DND-41 (cell line): Measurements from ENCODE around the gene CTTN.

Source experiments
- ATAC-seq: fragments of 200-7000 bp; cut with Tn5 transposase; 3 replicates; pipeline ENCODE4 v1.9.1; 2021; ENCODE audit warnings: low read depth; ENCODE audit not compliant: insufficient read depth
- DNase-seq: peaks from one replicate; pipeline ENCODE4 v3.0.0-alpha.2; 2020
- H2AFZ ChIP-seq: 2 replicates; pipeline ENCODE4 v1.6.0; 2012; ENCODE audit warnings: low read depth, low read length
- H3K27ac ChIP-seq: 2 replicates; pipeline ENCODE4 v1.5.1; 2012; ENCODE audit warnings: low read length, inconsistent platforms
- H3K27me3 ChIP-seq: fragments of 200-600 bp; sonication (generic); 2 replicates; pipeline ENCODE4 v1.6.0; 2012; ENCODE audit warnings: low read length, mild to moderate bottlenecking, inconsistent platforms; ENCODE audit not compliant: insufficient read depth, poor library complexity
- H3K36me3 ChIP-seq: 2 replicates; pipeline ENCODE4 v1.5.1; 2012; ENCODE audit warnings: low read length, inconsistent platforms; ENCODE audit not compliant: insufficient read depth
- H3K4me1 ChIP-seq: 2 replicates; pipeline ENCODE4 v1.5.1; 2012; ENCODE audit warnings: mild to moderate bottlenecking, low read length; ENCODE audit not compliant: insufficient read depth
- H3K4me2 ChIP-seq: 2 replicates; pipeline ENCODE4 v1.6.0; 2012; ENCODE audit warnings: mild to moderate bottlenecking, moderate library complexity, low read length, inconsistent platforms; ENCODE audit not compliant: insufficient read depth
- H3K4me3 ChIP-seq, 2 experiments: fragments of 200-600 bp in 1 of 2; shearing (Covaris generic) in 1 of 2; 2 replicates each; pipeline ENCODE4 v1.5.1; 2012 to 2016; ENCODE audit warnings: inconsistent platforms in 2 of 2, low read length in 2 of 2, mild to moderate bottlenecking in 2 of 2, low read depth in 1 of 2, moderate library complexity in 1 of 2
- H3K79me2 ChIP-seq: 2 replicates; pipeline ENCODE4 v1.6.0; 2012; ENCODE audit warnings: low read length, inconsistent platforms; ENCODE audit not compliant: insufficient read depth
- H3K9ac ChIP-seq: 2 replicates; pipeline ENCODE4 v1.6.0; 2012; ENCODE audit warnings: low read depth, mild to moderate bottlenecking, inconsistent platforms, low read length, moderate library complexity
- H3K9me3 ChIP-seq: 2 replicates; pipeline ENCODE4 v1.5.1; 2012; ENCODE audit warnings: low read length, moderate library complexity, mild to moderate bottlenecking, inconsistent platforms; ENCODE audit not compliant: insufficient read depth, severe bottlenecking
- H4K20me1 ChIP-seq: 2 replicates; pipeline ENCODE4 v1.6.0; 2012; ENCODE audit warnings: low read length; ENCODE audit not compliant: insufficient read depth
- EZH2 ChIP-seq: IDR thresholded peaks from 3 replicates; pipeline ENCODE4 v1.6.1; 2012; ENCODE audit warnings: borderline replicate concordance, low read depth, mild to moderate bottlenecking, moderate library complexity, low read length, inconsistent platforms; ENCODE audit not compliant: severe bottlenecking
- TF ChIP-seq, protein P1 (sequence below): IDR thresholded peaks from 2 replicates; pipeline ENCODE4 v1.5.1; 2012; ENCODE audit warnings: borderline replicate concordance, low read length, moderate library complexity, mild to moderate bottlenecking; ENCODE audit not compliant: poor library complexity, severe bottlenecking; ENCODE audit errors: extremely low read depth

Gene CTTN

DNA sequence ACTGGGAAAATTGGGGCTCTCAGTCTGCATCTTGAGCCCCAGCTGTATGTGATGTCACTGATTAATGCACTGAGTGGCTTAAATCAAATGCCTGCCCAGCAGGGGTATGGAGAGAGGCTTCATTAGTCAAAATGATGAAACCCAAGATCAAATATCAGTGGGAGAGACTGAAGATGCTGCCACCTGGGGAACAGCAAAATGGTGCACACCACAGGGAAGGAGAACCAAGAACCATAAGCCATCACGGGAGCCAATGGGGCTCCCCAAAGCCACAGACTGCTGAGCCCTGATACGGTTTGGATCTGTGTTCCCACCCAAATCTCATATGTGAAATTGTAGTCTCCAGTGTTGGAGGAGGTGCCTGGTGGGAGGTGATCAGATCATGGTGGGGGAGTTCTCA is 85.6 kb downstream of the CTTN start:
- Histone ChIP-seq H3K27ac (no peak overlapping the region), H3K9me3 (no peaks in the 10 kb centered on the region), H3K4me3 (no peak overlapping the region), H3K4me1 (no peaks in the 10 kb centered on the region), H3K4me2 (no peak overlapping the region), H3K27me3 (peaks cover 6% of the 10 kb centered on the region), H3K79me2 (no peaks in the 10 kb centered on the region), H2AFZ (no peak overlapping the region), H4K20me1 (peaks cover 4% of the 10 kb centered on the region; the same call in 1 of the 2 replicates), H3K36me3 (no peaks in the 10 kb centered on the region), H3K9ac (no peak overlapping the region)
- DNase-seq (no peak), ATAC-seq (no peak)
- TF ChIP-seq, protein P1, sequence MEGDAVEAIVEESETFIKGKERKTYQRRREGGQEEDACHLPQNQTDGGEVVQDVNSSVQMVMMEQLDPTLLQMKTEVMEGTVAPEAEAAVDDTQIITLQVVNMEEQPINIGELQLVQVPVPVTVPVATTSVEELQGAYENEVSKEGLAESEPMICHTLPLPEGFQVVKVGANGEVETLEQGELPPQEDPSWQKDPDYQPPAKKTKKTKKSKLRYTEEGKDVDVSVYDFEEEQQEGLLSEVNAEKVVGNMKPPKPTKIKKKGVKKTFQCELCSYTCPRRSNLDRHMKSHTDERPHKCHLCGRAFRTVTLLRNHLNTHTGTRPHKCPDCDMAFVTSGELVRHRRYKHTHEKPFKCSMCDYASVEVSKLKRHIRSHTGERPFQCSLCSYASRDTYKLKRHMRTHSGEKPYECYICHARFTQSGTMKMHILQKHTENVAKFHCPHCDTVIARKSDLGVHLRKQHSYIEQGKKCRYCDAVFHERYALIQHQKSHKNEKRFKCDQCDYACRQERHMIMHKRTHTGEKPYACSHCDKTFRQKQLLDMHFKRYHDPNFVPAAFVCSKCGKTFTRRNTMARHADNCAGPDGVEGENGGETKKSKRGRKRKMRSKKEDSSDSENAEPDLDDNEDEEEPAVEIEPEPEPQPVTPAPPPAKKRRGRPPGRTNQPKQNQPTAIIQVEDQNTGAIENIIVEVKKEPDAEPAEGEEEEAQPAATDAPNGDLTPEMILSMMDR = no peak

DNA sequence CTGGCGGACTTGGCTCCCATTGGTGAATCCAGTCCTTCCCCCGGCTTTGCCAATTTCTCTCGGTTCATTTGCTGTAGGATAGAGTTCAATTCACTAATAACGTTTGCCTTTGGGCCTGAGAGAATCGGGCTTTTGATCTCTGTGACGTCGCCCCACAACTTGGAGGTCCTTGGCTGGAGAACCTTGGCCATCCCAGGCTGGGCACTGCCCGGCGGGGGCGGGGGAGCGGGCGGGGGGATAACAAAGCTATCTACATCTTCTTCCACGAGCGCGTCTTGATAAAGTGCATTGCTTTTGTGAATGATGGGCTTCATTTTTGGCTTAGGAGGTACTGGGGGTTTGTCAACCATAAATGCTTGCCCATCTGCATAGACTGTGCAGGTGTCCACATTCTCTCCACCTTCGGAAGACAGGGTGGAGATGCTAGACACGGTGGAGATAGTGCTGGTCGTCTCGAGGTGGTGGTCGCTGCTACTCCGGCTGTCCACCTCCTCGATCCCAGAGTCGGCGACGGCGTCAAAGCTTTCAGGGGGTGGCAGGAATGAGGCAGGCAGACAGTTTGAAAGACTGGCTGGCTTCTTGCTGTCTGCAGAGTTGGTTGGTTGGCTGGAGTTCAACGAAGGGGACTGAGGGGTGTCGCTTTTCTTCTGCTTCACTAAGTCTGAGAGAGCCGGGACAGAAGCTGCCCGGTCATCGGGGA is 87.1 kb downstream of the CTTN start:
- Histone ChIP-seq H4K20me1 (peaks cover 3% of the 10 kb centered on the region; the same call in 1 of the 2 replicates), H3K4me2 (no peak overlapping the region), H3K27ac (no peak overlapping the region), H3K27me3 (no peaks in the 10 kb centered on the region), H3K79me2 (no peaks in the 10 kb centered on the region), H3K9ac (no peak overlapping the region), H2AFZ (no peak overlapping the region), H3K4me1 (no peaks in the 10 kb centered on the region), H3K36me3 (no peaks in the 10 kb centered on the region), H3K4me3 (no peak overlapping the region), H3K9me3 (peaks cover 4% of the 10 kb centered on the region)
- ATAC-seq = no peak
- TF ChIP-seq, protein P1 = no peak
- DNase-seq = no peak

DNA sequence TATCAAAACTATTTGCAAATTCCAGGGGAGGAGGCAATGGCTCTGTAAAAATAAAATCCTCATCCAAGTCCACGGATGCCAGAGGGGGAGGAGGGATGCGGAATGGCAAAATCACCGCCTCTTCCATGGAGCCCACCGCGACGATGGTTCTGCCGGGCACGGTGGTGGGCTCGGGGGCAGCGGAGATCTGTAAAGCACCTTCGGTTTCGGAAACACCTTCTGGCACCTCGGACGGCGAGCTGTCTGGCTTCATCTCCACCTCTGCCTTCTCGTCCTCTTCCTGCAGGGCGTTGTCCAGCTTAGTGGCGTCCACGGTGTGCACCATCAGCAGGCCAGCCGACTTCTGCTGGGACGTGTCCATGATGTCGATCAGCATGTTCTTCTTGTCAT is 87.7 kb downstream of the CTTN start:
- ATAC-seq = no peak
- TF ChIP-seq, protein P1 = no peak
- no peak for TF ChIP-seq EZH2
- Histone ChIP-seq H3K9me3 (peaks cover 9% of the 10 kb centered on the region), H3K9ac (no peak overlapping the region), H3K27ac (no peak overlapping the region), H3K4me2 (no peak overlapping the region), H3K4me3 (no peak overlapping the region), H3K79me2 (no peaks in the 10 kb centered on the region), H2AFZ (no peak overlapping the region), H3K27me3 (no peaks in the 10 kb centered on the region), H4K20me1 (no peaks in the 10 kb centered on the region; the same call in 1 of the 2 replicates), H3K4me1 (no peaks in the 10 kb centered on the region), H3K36me3 (no peaks in the 10 kb centered on the region)
- DNase-seq = no peak
